SK-N-SH treated with all-trans-retinoic acid at 6 μM for 48 hours (cell line): ENCODE measurements around the gene PRODH2.

Experiments
- ATAC-seq: fragments of 200-7000 bp; cut with Tn5 transposase; 3 replicates; pipeline ENCODE4 v1.9.1; 2020; ENCODE audit warnings: mild to moderate bottlenecking, moderate library complexity
- ARNTL ChIP-seq: fragments of 450-650 bp; formaldehyde crosslinking; IDR thresholded peaks from 2 replicates; pipeline ENCODE4 v1.5.0; 2020; ENCODE audit warnings: low read depth, mild to moderate bottlenecking, moderate library complexity, borderline replicate concordance
- BACH2 ChIP-seq: fragments of 250-450 bp; sonication (Bioruptor Pico); IDR thresholded peaks from 2 replicates; pipeline ENCODE4 v1.9.0; 2021; ENCODE audit warnings: mild to moderate bottlenecking, borderline replicate concordance
- CREB5 ChIP-seq: fragments of 250-450 bp; sonication (Bioruptor Pico); IDR thresholded peaks from 2 replicates; pipeline ENCODE4 v1.5.1; 2020; ENCODE audit warnings: low read depth, mild to moderate bottlenecking, moderate library complexity
- CSDC2 ChIP-seq: fragments of 250-450 bp; sonication (Bioruptor Pico); IDR thresholded peaks from 2 replicates; pipeline ENCODE4 v1.5.0; 2020; ENCODE audit warnings: mild to moderate bottlenecking, moderate library complexity
- ESRRG ChIP-seq: fragments of 250-450 bp; sonication (Bioruptor Pico); IDR thresholded peaks from 2 replicates; pipeline ENCODE4 v1.6.1; 2021; ENCODE audit warnings: mild to moderate bottlenecking
- GLIS3 ChIP-seq: fragments of 250-450 bp; sonication (Bioruptor Pico); IDR thresholded peaks from 2 replicates; pipeline ENCODE4 v1.5.0; 2020; ENCODE audit warnings: mild to moderate bottlenecking, moderate library complexity
- OSR1 ChIP-seq: fragments of 250-450 bp; sonication (Bioruptor Pico); IDR thresholded peaks from 2 replicates; pipeline ENCODE4 v1.8.0; 2022; ENCODE audit warnings: moderate library complexity, mild to moderate bottlenecking, inconsistent platforms
- PATZ1 ChIP-seq: fragments of 250-450 bp; sonication (Bioruptor Pico); IDR thresholded peaks from 2 replicates; pipeline ENCODE4 v1.8.0; 2020; ENCODE audit warnings: mild to moderate bottlenecking, moderate library complexity, borderline replicate concordance
- PPARA ChIP-seq: fragments of 250-450 bp; sonication (Bioruptor Pico); IDR thresholded peaks from 2 replicates; pipeline ENCODE4 v1.5.0; 2020; ENCODE audit warnings: mild to moderate bottlenecking, borderline replicate concordance
- RARB ChIP-seq: fragments of 250-450 bp; sonication (Bioruptor Pico); IDR thresholded peaks from 2 replicates; pipeline ENCODE4 v1.8.0; 2021; ENCODE audit warnings: mild to moderate bottlenecking, moderate library complexity
- SNAI2 ChIP-seq: fragments of 250-450 bp; sonication (Bioruptor Pico); IDR thresholded peaks from 2 replicates; pipeline ENCODE4 v1.5.0; 2020; ENCODE audit warnings: mild to moderate bottlenecking, moderate library complexity
- TCF4 ChIP-seq: fragments of 250-450 bp; sonication (Bioruptor Pico); IDR thresholded peaks from 2 replicates; pipeline ENCODE4 v1.8.0; 2021; ENCODE audit warnings: mild to moderate bottlenecking, moderate library complexity, borderline replicate concordance
- TOX ChIP-seq: fragments of 250-450 bp; sonication (Bioruptor Pico); IDR thresholded peaks from 2 replicates; pipeline ENCODE4 v1.8.0; 2021; ENCODE audit warnings: mild to moderate bottlenecking, moderate library complexity, borderline replicate concordance
- ZFP3 ChIP-seq: fragments of 250-450 bp; sonication (Bioruptor Pico); IDR thresholded peaks from 2 replicates; pipeline ENCODE4 v1.5.0; 2020; ENCODE audit warnings: mild to moderate bottlenecking, moderate library complexity
- ZFP30 ChIP-seq: fragments of 450-650 bp; formaldehyde crosslinking; IDR thresholded peaks from 2 replicates; pipeline ENCODE4 v1.5.0; 2022; ENCODE audit warnings: mild to moderate bottlenecking, moderate library complexity
- ZNF565 ChIP-seq: fragments of 450-650 bp; formaldehyde crosslinking; conservative IDR thresholded peaks from 2 replicates; pipeline ENCODE4 v1.5.0; 2020; ENCODE audit warnings: low read depth, mild to moderate bottlenecking, moderate library complexity
- ZNF70 ChIP-seq: fragments of 450-650 bp; formaldehyde crosslinking; IDR thresholded peaks from 2 replicates; pipeline ENCODE4 v1.5.0; 2020; ENCODE audit warnings: mild to moderate bottlenecking, moderate library complexity
- ZNF8 ChIP-seq: fragments of 450-650 bp; formaldehyde crosslinking; IDR thresholded peaks from 2 replicates; pipeline ENCODE4 v1.5.0; 2020; ENCODE audit warnings: mild to moderate bottlenecking, moderate library complexity
- TF ChIP-seq, protein P1 (sequence below): fragments of 250-450 bp; sonication (Bioruptor Pico); IDR thresholded peaks from 2 replicates; pipeline ENCODE4 v1.5.0; 2020; ENCODE audit warnings: mild to moderate bottlenecking, moderate library complexity
- TF ChIP-seq, protein P2 (sequence below): fragments of 250-450 bp; sonication (Bioruptor Pico); IDR thresholded peaks from 2 replicates; pipeline ENCODE4 v1.8.0; 2021; ENCODE audit warnings: low read depth, mild to moderate bottlenecking, moderate library complexity, borderline replicate concordance

PRODH2 gene

GRCh38 chr19:35775046-35775297 is 37.7 kb downstream of the PRODH2 start:
- ATAC-seq: peak; percentile 46
- TF ChIP-seq OSR1 (CRISPR knock-in tag) (no peak), ZNF8 (CRISPR knock-in tag) (no peak), CREB5 (CRISPR knock-in tag) (no peak), GLIS3 (no peak), CSDC2 (CRISPR knock-in tag) (no peak), TOX (CRISPR knock-in tag) (no peak), ESRRG (CRISPR knock-in tag) (no peak), SNAI2 (CRISPR knock-in tag) (no peak), TCF4 (CRISPR knock-in tag) (no peak), BACH2 (no peak), ZNF70 (CRISPR knock-in tag) (no peak), ZFP3 (no peak), PATZ1 (CRISPR knock-in tag) (no peak)
- TF ChIP-seq, protein P1, sequence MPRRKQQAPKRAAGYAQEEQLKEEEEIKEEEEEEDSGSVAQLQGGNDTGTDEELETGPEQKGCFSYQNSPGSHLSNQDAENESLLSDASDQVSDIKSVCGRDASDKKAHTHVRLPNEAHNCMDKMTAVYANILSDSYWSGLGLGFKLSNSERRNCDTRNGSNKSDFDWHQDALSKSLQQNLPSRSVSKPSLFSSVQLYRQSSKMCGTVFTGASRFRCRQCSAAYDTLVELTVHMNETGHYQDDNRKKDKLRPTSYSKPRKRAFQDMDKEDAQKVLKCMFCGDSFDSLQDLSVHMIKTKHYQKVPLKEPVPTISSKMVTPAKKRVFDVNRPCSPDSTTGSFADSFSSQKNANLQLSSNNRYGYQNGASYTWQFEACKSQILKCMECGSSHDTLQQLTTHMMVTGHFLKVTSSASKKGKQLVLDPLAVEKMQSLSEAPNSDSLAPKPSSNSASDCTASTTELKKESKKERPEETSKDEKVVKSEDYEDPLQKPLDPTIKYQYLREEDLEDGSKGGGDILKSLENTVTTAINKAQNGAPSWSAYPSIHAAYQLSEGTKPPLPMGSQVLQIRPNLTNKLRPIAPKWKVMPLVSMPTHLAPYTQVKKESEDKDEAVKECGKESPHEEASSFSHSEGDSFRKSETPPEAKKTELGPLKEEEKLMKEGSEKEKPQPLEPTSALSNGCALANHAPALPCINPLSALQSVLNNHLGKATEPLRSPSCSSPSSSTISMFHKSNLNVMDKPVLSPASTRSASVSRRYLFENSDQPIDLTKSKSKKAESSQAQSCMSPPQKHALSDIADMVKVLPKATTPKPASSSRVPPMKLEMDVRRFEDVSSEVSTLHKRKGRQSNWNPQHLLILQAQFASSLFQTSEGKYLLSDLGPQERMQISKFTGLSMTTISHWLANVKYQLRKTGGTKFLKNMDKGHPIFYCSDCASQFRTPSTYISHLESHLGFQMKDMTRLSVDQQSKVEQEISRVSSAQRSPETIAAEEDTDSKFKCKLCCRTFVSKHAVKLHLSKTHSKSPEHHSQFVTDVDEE (CRISPR knock-in tag): no peak

DNA sequence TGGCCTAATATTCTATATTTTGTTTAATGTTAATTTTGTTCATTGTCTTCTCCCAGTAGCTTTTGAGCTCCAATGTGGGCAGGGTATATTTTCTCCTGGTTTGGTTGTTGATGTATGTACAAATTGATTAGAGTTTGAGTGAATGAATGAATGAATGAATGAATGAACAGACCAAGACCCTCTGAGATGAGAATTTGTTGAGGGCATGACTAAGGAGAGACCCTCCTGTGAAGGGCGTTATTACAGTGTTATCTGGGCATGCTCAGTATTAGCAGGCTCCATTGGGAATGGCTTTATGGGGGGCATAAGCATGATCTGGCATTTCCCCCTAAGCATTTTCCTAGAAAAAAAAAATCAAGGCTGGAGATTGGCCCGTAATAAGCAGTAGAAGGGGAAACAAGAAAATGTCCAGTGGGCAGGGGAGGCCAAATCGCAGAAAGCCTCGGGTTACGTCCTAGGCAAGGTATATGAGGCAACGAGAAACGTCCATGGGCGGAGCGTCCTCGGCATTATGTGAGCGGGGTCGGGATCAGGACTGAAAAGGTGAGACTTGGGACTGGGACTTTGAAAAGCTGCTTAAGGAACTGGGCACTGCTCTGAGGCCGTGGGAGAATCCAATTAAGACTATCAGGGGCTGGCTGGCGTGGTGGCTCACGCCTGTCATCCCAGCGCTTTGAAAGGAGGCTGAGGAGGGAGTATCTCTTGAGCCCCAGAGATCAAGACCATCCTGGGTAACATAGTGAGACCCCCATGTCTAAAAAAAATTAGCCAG is 38.2 kb downstream of the PRODH2 start:
- ATAC-seq: peak; percentile 18
- TF ChIP-seq ZNF70 (CRISPR knock-in tag) (no peak), PATZ1 (CRISPR knock-in tag) (no peak), ZNF8 (CRISPR knock-in tag) (no peak), ZNF565 (CRISPR knock-in tag) (no peak), TOX (CRISPR knock-in tag) (no peak), ZFP3 (no peak), CREB5 (CRISPR knock-in tag) (no peak), ARNTL (CRISPR knock-in tag) (no peak), ZFP30 (CRISPR knock-in tag) (no peak), SNAI2 (CRISPR knock-in tag) (no peak), PPARA (CRISPR knock-in tag) (no peak), BACH2 (no peak), CSDC2 (CRISPR knock-in tag) (no peak), RARB (CRISPR knock-in tag) (no peak), ESRRG (CRISPR knock-in tag) (no peak)
- TF ChIP-seq, protein P2, sequence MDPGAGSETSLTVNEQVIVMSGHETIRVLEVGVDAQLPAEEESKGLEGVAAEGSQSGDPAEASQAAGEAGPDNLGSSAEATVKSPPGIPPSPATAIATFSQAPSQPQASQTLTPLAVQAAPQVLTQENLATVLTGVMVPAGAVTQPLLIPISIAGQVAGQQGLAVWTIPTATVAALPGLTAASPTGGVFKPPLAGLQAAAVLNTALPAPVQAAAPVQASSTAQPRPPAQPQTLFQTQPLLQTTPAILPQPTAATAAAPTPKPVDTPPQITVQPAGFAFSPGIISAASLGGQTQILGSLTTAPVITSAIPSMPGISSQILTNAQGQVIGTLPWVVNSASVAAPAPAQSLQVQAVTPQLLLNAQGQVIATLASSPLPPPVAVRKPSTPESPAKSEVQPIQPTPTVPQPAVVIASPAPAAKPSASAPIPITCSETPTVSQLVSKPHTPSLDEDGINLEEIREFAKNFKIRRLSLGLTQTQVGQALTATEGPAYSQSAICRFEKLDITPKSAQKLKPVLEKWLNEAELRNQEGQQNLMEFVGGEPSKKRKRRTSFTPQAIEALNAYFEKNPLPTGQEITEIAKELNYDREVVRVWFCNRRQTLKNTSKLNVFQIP (CRISPR knock-in tag): no peak
- TF ChIP-seq, protein P1 (CRISPR knock-in tag): no peak
